ENCODE measurements around the gene CD5L.

The CD5L gene

DNA sequence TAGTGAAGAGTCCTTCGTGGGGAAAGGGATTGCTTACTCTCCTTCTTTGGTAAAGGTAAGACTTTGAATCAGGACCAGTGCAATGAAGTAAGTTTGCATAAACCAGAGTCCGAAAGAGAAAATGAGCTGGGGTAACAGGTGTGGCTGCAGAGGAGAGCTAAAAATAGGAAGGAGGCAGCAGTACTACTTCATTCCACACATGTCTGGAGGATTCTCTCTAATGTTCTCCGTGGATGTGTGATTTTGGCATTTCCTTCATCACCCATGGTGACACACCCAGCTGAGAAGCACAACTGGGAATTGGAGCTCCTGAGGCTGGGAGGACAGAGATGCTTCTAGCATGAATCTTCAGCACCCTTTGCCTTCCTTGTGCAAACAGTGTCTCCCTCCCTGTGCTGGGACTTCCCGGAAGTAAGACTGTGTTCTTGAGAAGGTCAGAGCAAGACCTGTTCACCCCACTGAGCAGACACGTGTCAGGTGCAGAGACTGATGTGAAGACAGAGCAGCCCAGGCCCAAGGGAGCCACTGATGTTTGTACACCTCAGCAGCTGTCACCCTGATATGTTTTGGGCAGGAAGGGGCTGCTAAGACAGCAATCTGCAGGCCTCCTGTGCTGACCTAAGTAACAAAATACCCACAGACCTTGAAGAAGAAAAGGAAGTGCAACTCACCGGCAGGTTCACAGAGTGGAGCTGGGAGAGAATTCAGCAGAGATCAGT is 35.0 kb downstream of the CD5L start:
- no peak for DNase-seq

DNA sequence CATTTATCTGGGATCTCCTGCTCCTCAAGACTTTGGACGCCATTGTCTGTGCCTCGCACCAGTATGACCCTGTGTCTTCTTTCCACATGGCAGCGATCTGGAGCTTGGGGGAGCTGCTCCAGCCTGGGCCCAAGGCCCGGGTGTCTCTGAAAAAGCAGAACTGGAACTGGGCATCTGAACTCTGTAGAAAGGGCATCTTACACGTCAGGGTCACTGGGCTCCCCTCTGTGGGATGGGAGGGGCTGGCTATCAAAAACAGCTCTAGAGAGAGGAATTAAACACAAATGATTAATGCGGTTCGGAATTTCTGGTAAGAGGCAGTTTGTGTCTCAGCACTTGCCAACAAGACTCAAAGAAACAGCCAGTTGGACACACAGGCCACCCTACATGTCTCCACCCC is 37.8 kb downstream of the CD5L start:
- no peak for DNase-seq

DNA sequence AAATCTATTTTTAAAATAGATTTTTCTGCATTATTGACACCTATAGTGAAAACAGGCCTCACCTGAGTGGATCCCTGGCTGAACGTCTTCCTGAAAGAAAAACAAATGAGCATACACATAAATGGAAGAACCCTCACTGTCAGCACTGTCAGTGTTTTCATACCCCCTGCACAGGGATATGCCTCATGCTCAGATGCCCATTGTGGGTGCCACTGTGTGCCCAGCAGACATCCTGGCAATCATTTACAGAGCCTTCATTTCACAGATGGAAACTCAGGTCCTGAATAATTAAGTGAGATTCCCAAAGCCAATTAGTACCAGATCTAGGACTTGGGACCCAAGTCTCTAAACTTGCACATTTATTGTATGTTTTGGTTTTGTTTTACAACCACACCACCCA is 41.6 kb downstream of the CD5L start:
- DNase-seq = no peak

DNA sequence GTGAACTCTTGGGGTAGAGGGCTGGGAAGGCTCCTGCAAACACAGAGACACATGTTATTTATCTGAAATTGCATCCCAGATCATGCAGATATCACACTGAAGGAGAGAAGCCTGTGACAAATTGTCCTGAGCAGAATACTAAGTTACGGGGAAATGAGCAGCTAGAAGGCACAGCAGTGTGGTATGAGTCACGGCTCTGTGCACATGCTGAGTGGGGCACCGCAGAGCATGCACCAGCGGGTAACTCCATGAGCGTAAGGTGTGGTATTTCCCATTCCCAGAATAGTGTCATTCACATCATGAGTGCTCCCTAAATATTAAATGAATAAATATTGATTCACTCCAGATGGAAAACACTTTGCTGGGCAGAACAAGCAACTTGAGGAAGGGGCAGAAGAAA is 43.4 kb downstream of the CD5L start:
- DNase-seq = no peak

DNA sequence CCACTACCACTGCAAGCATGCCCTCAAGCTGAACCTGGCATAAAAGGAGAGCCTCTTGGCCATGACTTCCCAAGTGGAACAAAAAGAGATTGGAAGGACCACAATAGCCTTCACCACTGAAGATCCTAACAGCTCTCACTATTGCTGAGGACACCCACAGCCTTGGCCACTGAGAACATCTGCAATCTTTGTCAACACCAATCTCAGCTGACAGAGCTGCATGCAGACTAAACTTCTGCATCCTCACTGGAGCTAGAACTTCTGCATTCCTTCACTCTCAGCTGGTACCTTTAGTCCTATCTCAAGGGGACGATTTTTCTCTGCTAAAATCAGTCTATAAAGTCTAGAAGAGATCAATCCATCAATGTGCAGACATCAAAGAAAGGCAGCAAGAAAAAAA is 56.4 kb downstream of the CD5L start:
- DNase-seq = no peak

DNA sequence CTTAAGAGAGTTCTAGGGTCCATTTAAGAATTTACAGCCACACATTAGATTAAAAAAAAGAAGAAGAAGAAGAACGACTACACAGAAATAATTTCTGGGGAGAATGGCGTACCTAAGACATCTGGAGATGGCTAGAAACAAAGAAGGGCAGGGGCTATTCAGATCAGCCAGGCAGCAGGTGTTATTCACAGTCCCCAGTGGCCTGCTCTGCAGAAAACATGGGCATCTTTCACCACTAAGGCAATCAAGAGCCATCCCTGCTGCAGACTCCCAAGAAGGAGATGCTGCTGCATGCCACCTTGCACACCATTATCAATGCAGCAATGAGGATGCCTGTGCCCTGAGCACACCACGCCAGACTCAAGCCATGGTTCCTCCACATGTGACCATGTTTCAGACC is 56.8 kb downstream of the CD5L start:
- no peak for DNase-seq

DNA sequence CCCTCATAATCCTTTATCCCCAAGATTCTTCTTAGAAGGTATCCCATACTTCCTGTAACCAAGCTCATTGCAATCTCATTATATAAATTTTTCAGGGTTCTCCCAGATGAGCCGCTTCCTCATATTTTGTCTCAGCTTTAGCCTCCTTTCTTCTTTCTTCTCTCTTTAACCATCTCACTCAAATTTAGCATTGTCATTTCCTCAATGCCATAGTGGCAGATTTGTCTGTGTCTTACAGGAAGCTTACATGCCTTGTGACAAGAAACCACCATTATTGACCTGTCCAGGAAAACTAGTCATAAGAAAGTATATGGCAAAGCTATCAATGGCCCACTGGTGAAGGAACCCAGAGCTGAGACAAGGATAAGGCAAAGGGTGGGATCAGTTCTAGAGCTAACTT is 58.7 kb downstream of the CD5L start:
- DNase-seq = no peak

DNA sequence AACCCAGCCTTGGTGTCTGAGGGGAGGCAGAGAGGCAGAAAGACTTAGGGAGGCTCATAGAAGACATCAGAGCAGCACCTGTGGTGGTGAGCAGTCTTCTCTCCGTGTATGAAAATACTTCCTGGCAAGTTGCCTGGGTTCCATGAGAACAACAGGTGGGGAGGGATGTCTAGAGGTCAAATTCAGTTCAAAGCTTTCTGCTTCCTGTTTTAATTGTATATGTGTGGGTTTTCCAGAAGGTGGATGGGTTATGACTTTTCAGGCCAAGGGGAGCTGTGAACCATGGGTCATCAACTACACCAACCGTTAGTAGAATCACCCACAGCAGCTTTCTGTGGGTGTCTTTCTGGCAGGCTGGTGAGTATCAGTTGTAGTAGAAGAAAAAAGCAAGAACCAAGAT is 60.6 kb downstream of the CD5L start:
- no peak for DNase-seq

Data from NCI-H510A treated with DMSO at 0.1 percent for 48 hours (cell line).